GM21619 (cell line): ENCODE results near the gene EEF1AKMT3.

Experiments used
- ATAC-seq: cut with Tn5 transposase; IDR thresholded peaks from one replicate; pipeline ENCODE4 v1.9.1; 2021; ENCODE audit not compliant: unreplicated experiment

The EEF1AKMT3 gene

DNA sequence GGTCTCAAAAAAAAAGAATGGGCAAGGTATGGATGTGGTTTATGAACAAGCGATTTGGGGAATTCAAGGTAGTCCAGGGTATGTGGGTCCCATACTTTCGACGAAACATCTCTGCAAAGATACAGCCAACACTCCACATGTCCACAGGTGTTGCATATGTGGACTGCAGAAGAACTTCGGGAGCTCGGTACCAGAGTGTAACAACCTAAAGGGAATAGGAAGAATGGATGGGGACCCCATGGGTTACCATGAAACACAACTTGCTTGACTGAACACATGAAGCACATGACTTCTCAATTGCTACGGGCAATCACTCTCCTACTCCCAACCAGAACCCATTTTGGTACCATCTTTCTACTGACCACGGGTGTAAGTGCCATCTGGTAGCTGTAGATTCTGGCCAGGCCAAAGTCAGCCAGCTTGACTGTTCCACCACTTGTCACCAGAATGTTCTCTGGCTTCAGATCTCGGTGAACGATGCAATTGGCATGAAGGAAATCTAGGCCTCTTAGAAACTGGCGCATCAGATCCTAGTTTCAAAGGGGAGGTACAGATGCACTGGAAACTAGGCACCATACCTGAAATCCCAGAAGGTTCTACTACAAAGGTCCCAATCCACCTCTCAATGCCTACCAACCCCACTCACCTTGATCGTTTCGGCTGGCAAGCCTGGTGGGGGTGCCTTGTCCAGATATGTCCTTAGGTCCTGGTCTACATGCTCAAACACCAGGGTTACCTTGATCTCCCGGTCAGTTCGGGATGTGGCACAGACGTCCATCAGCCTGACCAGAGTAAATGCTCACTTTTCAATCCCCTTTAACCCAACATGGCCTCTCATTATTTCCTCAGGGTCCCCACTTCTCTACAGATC is 21.6 kb upstream of the EEF1AKMT3 start:
- ATAC-seq = no peak

DNA sequence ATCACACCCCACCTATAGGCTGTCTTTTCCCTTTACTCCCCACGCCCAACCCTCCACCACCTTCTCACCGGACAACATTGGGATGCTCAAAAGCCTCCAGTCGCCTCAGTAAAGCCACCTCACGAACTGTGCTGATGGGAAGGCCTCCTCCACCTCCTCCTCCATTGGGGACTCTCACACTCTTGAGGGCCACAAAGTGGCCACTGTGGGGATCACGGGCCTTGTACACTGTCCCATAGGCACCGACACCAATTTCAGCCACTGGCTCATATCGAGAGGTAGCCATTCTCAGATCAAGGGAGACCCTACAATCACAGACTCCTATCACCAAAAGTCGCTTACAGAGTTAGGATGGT is 21.0 kb upstream of the EEF1AKMT3 start:
- no peak for ATAC-seq

DNA sequence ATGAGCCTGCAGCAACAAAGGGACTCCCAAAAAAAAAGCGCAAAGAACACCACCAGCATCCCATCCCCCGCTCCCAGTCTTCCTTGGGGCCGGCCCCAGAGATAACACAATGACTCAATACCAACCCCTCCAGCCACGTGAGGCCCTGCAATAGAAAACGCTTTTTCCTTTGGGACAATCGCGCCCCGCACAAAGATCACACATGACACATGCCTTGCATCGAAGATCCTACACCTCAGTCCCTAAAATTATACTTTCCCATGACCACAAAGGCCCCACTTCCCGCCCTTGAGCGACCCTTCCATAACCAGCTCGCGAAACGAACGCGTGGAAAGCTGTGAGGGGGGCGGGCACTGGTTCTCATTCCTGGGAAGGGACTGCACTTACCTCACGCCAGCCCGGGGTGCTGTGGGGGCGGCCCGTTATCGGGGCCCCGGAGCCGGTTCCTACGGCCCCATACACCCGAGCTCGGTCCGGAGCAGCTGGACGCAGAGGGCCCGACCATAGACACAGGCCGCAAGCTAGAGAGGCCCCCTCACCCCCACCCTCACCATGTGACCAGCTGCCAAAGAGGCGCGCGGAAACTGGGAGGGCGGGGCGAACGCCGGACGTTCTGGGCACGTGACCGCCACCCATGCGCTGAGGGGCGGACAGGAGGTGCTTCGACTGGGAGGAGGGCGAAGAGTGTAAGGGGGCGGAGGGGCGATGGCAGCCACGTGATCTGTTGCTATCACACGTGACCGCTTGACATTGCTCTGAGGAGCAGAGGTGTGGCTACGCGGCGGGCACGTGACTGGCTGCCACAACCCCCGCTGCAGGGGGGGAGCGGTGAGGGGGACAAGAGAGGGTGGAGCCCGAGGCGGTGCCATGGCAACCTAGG is 20.4 kb upstream of the EEF1AKMT3 start, which contains the start of gene CDK4:
Gene CDK4, minus strand, starts transcription at position 523 of the 880 bp plus-strand sequence. CDS start 593 bp downstream, outside the sequence.
- ATAC-seq = peak; percentile 69

DNA sequence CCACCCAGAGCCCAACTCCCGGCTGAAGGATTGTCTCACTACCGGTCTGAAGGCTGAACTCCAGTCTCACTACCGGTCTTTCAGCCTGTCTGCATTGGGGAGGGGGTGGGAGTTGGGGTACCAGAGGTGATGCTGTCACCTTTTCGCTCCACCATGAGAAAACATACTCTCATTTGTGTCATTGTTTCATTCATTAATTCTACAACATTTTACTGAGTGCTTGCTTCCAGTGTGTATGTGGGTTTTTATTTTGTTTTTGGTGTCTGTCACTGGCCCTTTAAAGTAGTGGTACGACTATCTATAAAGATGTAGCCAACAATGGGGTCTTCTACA is 19.8 kb upstream of the EEF1AKMT3 start:
- ATAC-seq = no peak

DNA sequence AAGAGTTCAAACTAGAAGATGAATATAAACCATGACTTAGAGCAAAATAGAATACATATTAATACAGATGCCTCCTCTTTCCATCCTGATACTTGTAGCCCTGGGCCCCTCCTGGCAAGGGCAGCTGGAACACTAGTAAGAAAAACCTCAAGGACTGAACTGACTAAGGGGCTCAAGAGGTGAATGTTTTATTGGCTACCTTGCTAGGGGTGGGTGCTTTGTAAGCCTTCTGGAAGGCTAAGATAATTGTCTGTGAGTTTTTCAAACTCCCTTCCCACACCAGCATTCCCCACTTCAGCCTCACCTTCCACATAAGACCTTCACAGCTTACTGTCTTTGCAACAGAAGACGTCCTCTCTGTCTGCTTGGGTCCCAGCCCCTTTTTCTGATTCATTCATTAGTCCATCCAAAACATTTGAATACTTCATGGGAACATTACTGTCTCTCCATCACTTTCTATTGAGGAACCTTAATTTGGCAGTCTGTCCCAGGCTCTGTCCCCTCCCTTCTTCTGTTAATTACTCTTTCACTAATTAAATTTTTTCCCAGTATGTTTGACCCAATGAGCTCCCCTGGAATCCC is 18.6 kb upstream of the EEF1AKMT3 start:
- no peak for ATAC-seq

DNA sequence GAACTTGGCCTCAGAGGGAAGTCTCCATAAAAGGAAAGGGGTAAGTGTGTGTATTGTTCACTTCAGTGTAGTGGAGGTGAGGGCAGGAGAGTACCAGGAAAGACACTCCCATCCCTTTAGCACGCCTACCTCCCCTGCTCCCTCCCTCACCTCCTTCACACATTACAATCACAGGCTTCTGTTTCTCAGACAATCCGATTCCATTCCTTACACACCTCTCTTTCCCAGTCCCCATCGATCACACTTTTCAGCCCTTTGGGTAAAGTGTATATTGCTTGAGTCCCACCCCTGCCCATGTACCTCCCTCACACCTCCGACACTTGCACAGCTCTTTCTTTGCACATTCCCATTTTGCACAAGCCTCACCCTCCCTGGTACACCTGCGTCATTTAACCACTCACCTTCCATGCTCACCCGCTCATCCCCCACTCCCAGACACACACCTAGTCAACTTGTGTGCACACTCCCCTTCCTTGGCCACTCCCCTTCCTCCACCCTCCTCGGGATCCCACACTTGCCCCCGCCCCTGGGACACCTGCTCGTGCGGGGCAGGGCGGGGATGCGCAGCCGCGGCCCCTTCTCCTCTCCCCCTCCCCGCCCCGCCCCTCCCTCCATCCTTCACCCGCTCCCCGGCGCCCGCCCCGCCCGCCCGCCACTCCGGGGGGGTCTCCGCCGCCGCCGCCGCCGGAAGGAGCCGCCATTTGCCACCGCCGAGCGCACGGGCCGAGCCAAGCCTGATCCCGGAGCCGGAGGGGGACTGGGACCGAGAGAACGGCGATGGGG is 17.8 kb upstream of the EEF1AKMT3 start, which contains the start of gene MARCHF9:
Gene MARCHF9, plus strand, starts transcription at position 693 of the 783 bp plus-strand sequence. CDS start 426 bp downstream, outside the sequence.
- peak; percentile 34 for ATAC-seq

DNA sequence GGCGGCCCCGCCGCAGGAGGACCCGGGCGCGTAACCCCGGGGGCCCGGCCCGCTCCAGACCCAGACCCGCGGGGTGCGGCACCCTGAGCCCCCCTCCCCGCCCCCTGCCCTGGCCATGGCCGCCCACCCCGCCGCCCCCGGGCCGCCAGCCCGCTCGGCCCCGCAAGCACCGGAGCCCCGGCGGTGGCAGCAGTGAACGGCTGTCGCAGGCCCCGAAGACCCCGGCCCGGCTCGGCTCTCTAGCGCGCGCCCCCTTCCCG is 17.3 kb upstream of the EEF1AKMT3 start:
- ATAC-seq = no peak

DNA sequence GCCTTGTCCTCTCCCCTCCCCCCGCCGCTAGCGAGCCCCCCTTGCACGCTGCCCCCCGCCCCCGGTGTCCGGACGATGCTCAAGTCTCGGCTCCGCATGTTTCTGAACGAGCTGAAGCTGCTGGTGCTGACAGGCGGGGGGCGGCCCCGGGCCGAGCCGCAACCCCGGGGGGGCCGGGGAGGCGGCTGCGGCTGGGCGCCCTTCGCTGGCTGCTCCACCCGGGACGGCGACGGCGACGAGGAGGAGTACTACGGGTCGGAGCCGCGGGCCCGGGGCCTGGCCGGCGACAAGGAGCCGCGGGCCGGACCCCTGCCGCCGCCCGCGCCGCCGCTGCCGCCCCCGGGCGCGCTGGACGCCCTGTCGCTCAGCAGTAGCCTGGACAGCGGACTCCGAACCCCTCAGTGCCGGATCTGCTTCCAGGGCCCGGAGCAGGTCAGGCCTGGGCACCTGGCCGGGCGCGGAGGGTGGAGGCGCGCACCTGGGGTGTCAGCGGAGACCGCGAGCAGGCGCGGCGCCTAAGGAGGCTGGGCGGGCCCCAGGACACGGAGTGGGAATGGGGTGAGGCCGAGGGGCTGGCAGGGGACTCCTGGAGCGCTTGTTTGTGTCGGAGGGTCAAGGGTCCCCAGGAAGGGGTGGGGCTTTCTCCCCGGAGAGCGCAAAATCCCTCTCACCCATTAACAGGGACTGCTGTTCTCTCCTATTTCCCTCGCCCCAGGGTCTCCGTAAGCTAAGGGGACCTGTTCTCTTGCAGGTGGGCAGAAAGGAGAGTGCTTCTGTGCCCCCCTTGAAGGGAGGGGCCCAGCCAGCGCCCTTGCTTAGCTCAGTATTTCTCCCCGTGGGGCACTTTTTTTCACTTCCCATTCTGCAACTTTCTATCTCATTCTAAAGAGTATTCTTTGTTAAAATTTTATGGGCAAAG is 16.7 kb upstream of the EEF1AKMT3 start:
- ATAC-seq = no peak

DNA sequence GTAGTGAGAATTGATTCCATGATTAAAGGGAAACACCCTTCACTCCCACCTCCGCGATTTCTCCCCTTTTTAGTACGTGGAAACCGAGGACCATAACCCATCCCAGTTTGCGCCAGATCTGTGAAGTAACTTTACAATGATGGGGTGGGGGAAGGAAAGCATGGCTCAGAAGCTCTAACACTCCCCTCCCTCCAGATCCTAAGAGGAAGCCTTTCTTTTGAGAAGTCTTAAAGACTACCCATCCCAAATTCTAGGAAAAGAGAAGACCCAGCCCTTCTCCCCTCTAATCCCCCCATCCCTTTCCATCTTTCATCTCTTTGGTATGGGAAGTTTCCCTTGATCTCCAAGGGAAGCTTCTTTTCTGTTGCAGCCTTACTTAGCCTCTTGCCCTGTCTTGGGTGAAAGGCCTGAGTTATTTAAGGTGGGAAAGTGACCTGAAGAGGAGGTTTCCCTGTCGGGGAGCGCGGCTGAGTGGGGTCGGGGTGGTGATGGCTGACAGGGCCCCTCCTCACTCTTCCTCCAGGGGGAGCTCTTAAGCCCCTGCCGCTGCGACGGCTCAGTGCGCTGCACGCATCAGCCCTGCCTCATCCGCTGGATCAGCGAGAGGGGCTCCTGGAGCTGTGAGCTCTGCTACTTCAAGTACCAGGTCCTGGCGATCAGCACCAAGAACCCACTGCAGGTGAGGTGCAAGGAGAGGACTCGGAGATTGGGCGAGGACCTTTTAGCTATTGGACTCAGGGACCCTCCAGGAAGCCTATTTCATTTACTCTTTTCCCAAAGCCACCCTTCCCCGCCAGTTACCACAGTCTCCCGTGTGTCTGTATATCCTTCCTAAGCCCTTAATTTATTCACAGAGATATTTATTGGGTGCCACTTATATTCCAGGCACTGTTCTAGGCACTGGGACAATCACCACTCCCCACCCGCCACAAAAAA is 15.7 kb upstream of the EEF1AKMT3 start:
- no peak for ATAC-seq

DNA sequence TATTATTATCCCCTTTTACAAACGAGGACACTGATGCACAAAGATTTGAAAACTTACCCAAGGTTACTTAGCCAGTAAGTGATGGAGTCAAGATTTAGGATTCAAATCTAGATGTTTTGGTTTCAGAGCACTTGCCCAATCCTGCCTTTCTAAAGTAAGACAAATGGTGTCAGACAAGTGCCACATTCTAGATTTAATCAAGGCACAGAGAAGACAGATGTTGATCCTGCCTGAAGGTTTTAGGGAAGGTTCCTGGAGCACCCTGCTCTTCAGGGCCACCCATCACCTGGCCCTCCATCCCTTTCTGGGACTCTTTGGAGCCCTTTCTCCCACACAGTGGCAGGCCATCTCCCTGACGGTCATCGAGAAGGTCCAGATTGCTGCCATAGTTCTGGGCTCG is 14.6 kb upstream of the EEF1AKMT3 start:
- no peak for ATAC-seq

DNA sequence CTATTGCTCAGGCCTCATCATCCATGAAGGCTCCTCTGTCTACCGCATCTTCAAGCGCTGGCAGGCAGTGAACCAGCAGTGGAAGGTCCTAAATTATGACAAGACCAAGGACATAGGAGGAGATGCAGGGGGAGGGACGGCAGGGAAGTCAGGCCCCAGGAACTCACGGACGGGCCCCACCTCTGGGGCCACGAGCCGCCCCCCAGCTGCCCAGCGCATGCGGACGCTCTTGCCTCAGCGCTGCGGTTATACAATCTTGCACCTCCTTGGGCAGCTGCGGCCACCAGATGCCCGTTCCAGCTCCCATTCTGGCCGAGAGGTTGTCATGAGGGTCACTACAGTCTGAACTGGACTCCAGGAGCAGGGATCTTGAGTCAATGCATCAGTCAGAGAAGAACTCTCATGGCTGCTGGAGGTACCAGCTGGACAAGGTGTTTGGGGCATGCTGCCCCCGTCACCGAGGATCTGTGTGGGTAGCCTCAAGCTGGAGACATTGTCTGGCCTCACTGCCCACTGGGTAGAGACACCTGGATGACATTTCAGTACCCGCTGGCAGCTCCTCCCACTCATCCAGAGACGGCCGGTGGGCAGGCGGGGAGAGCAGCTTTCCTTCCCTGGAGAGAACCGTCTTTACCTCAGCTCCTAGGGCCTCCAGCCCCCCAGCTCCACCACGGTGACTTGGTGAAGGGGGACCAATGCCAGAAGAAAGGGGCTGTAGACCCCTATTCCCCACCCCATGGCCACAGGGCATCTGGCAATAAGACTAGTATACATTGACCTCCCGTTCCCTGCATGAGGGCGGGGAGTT is 13.7 kb upstream of the EEF1AKMT3 start:
- ATAC-seq = no peak

DNA sequence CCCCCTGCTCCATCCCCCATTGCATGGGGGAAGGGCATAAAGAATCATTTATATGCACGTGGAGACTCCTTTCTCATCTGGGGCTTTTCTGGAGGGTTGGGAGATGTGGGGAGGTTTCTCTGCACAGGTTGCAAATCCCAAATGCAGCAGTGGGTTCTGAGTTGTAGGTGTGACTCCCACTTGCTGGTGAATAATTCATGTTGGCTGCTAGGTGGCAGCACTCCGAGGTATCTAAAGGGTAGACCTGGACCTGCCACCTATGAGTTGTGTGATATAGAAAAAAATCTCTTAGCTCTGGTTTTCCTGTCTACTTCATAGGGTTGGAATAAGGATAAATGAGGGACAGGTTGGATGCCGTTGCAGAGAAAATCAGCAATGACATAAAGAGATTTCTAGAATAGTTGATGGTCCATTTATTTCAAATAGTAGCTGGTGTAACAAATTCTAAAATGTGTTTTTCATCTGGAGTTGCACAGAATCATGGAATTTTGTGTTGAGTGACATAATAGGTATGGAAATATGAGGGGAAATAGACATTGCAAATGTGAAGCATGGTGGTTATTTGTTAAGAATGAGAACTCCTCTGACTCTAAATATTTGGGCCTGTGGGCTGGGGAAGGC is 12.9 kb upstream of the EEF1AKMT3 start:
- ATAC-seq = no peak

DNA sequence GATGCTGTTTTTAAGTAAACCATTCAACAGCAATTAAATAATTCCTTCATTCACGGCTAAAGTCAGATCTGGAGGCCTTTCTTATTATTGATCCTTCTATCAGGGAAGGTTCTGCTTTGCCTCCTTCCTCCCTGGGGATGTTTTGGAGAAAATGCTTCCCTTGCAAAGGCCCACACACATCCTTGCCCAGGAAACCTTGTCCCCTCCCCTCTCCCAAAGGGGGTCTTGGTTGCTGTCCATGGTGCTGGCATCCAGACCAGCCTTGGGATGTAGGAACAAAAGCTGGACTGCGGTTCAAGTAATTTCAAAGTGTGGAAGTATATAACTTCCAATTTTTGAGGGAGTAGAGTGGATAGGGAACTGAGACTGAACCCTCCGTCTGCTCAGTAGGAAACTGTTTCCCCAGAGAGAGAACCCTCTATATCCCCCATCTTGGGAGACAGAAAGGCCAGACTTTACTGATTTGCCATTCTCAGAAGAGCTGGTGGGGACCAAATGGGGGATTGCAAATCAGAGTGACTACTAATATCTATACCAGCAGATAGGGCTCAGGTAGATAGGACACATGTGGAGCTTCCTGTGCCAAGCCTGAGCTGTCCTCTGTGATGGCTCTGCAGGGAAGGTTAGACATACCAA is 11.9 kb upstream of the EEF1AKMT3 start:
- no peak for ATAC-seq

DNA sequence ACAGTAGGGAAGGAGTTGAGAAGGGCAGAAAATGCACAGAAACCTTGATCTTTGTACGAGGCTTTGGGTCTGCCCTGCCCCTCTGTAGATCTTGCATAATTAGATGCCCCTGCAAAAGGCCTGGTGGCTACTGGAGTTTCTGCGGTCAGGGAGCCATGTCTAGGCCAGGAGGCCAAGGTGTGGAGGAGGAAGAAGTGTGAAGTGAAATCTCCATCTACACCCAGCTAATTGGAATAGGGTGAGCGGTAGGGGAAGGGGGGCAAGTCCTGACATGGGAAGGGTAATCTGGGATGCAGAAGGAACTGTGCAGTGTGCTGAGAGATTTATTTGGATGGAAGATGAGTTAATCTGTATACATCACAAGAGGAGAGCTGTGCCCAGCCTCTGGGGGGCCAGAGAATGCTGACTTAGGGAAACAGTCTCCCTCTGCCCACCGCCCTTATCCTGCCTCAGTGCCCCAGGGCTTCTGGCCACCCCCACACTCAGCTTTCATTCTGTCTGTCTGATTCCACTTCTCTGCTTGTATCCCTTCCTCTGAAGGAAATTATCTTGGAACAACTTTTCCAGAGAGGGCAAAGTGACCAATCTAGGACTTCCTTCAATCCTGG is 10.9 kb upstream of the EEF1AKMT3 start:
- no peak for ATAC-seq

DNA sequence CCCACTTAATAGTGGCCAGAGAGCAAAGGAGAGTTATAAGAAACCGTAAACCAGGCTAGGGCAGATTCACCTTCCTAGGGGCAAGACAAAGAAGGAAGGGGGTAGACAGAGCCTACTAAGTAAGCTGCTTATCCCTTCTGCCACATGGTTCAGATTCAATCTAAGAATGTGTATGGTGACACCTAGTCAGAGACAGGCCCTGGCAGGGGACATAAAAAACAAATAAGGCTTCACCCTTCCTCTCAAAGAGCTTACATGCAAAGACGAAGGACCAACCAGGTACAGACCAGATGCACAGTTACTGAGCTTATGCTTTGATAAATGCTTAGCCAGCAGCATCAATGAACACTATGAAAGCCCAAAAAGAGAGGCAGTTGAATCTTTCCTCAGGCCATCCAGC is 10.0 kb upstream of the EEF1AKMT3 start:
- no peak for ATAC-seq

DNA sequence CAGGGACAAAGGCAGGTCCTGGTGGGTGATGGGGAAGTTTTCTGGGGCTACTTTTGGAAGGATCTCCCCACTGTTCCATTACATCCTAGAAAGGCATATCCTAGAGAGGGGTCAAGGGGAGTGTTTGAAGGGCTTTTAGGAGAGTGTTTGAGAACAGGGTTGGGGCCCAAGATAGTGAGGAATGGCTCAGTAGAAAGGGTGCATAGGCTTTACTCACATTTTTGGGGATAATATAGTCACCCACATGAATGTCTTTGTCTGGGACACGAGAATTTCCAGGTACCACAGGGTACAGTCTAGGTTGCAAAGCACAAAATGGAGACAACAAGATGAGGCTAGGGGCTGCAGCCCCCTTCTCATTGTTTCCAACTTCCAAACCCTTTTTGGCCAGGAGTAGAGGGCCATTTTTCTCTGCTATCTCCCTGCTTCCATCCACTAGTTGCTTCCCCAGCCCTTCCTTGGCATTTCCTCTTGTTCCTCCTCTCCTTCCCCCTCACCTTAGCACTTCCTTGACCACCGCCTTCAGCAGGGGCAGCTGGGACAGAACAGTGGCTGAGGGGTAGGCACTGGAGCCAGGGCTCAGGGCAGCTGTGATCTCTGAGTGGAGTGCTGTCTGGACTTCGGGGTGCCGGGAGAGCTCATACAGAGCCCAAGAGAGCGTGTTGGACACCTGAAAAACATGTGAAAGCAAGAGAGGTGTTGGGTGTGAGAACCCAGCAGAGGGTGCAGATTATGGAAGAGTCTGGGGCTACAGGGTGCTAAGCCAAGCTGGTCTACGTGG is 8.3 kb upstream of the EEF1AKMT3 start:
- ATAC-seq = no peak
